ENCODE results near the gene POLN.

Gene POLN

DNA sequence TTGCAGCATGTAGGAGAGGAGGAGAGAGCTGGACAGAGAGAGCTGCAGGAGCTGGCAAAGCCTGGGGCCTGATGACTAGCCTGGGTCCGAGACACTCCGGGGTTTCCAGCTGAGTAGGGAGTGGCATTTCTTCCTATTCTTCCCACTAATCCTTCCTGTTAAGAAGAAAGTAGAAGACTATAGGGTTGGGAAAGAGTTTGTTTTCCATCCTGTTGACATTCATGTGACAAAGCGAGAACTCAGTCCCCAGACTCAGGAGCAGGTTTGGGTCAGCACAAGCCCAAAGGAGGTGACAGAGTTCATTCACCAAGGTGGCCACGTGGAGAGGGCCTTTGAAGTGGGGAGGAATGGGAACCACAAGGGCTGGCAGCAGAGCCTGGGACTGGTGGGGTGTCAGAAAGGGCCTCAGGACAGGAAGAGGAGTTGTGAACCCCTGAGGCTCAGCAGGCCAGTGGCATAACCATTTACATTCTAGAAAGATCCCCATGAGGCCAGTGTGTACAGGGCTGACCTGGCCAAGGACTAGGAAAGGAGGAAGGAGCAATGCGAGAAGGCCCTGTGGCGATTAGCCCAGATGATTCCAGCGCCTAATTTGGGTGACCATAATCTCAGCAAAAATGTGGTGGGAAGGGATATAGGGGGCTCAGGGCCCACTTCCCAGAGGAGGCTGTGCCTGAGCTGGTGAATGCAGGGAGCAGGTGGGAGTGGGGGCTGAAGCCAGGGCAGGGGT, 3.3 kb upstream of the POLN start:
- TF ChIP-seq, protein P1, sequence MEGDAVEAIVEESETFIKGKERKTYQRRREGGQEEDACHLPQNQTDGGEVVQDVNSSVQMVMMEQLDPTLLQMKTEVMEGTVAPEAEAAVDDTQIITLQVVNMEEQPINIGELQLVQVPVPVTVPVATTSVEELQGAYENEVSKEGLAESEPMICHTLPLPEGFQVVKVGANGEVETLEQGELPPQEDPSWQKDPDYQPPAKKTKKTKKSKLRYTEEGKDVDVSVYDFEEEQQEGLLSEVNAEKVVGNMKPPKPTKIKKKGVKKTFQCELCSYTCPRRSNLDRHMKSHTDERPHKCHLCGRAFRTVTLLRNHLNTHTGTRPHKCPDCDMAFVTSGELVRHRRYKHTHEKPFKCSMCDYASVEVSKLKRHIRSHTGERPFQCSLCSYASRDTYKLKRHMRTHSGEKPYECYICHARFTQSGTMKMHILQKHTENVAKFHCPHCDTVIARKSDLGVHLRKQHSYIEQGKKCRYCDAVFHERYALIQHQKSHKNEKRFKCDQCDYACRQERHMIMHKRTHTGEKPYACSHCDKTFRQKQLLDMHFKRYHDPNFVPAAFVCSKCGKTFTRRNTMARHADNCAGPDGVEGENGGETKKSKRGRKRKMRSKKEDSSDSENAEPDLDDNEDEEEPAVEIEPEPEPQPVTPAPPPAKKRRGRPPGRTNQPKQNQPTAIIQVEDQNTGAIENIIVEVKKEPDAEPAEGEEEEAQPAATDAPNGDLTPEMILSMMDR (conservative IDR thresholded peaks at IDR 0.05; ENCODE audit: low read length) = no peak
- DNase-seq (ENCODE audit: low read depth) = no peak
- no peak overlapping the region for H3K4me3 ChIP-seq (ENCODE audit: low read length)

DNA sequence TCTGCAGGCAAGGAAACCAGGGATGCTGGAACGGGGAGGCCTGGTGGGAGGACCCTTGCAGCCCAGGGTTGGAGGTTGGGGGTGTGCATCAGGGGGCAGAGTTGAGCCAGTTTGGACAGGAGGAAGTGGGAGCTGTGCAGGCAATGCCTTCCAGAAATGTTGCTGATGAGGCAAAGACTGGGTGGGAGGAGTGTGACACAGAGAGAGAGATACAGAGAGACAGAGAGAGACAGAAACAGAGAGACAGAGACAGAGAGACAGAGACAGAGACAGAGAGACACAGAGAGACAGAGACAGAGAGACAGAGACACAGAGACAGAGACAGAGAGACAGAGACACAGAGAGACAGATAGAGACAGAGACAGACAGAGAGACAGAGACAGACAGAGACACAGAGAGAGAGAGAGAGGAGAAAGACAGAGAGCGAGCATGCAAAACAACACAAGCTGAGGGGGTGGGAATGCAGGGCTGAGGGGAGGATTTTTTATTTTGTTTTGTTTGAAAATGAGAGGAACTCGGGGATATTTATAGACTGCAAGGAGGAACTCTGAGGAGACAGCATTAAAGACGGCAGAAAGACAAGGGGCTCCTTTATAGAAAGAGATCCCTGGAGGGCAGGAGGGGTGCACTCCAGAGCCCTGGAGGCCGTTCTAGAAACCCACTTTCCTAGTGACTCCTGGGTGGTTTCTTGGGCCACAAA, 1.9 kb upstream of the POLN start:
- peak; percentile 35 for DNase-seq (ENCODE audit: low read depth)
- no peak overlapping the region for H3K4me3 ChIP-seq (ENCODE audit: low read length)
- TF ChIP-seq, protein P1 (conservative IDR thresholded peaks at IDR 0.05; ENCODE audit: low read length) = peak; percentile 35

DNA sequence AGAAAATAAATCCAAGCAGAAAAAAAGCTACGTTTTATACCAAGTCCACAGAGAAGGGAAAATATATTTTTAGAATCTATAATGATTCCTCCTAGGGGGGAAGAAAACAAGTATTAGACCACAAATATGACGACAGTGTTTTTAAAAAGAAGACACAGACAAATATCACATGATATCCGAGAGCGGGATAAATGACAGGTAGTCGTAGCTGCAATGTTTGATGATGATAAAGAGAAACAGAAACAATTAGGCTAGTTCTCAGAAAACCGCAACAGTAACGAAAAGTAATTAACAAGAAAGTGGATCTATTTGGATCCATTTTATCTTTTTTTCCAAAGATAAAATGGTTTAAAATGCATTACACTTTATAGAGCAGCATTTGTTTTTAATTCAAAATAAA, 918 bp downstream of the POLN start:
- TF ChIP-seq, protein P1 (conservative IDR thresholded peaks at IDR 0.05; ENCODE audit: low read length) = no peak
- no peak for DNase-seq (ENCODE audit: low read depth)
- peak overlapping the region; percentile 86 for H3K4me3 ChIP-seq (ENCODE audit: low read length)

DNA sequence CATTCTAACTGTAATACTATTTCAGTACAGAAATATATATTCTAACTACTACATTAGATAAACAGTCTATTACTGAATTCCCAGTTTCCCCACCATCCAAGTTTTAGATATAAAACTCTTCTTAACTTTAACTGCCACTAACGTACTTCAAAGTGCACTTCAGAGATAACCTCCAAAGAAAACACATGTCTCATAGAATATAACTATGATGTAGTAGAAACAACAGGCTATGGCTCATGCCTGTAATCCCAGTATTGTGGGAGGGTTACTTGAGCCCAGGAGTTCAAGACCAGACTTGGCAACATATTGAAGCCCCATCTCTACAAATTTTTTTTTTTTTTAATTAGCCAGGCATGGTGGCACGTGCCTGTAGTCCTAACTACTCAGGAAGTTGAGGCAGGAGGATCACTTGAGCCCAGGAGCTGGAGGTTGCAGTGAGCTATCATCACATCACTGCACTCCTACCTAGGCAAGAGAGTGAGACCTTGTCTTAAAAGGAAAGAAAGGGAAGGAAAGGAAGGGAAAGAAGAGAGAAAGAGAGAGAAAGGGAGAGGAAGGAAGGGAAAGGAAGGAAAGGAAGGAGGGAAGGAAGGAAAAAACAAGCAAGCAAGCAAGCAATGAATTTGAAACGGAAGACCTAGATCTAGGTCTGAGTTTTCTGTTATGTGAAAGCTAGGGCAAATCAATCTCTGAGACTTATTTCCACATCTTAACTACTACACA, 4.8 kb downstream of the POLN start:
- TF ChIP-seq, protein P1 (conservative IDR thresholded peaks at IDR 0.05; ENCODE audit: low read length) = no peak
- DNase-seq (ENCODE audit: low read depth) = no peak
- H3K4me3 ChIP-seq (ENCODE audit: low read length) = no peak overlapping the region

DNA sequence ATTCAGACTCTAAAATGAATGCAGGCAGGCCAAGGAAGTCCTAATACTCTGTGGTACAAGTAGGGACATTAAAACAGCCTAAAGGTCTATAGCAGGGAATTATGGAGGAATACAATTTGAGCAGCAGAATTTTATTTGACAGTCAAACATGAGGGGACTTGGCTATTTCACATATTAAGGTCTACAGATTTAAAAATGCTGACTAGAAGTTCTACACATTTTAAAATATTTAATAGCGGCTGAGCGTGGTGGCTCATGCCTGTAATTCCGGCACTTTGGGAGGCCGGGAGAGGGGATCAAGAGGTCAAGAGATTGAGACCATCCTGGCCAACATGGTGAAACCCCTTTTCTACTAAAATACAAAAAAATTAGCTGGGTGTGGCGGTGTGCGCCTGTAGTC, 10.8 kb downstream of the POLN start:
- DNase-seq (ENCODE audit: low read depth) = no peak
- no peak overlapping the region for H3K4me3 ChIP-seq (ENCODE audit: low read length)
- TF ChIP-seq, protein P1 (conservative IDR thresholded peaks at IDR 0.05; ENCODE audit: low read length) = no peak

DNA sequence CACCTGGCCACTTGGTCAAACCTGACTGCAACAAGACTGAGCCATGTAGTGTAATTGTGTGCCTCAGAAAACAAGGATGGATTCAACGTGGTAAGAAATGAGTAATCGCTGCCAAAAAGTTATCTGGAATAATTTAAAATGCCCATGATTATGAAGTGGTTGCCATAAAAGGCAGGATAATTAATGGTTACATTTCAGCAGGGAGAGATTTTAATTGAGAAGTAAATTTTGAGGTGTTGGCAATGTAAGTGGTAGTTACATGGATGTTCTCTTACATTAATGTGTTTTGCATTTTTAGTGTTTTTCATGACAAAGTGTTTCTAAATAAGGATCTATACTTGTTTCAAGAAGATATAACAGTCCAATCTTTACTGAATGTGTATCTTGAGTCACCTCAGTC, 15.7 kb downstream of the POLN start:
- DNase-seq (ENCODE audit: low read depth) = no peak
- TF ChIP-seq, protein P1 (conservative IDR thresholded peaks at IDR 0.05; ENCODE audit: low read length) = no peak
- no peak overlapping the region for H3K4me3 ChIP-seq (ENCODE audit: low read length)

All from AG10803 (cell line).